Nephron (organoid): ENCODE data around the gene NIFK.
"Not testable (repeated sequence)": the region's sequence is repeated elsewhere in the genome, so short reads cannot be mapped to it uniquely, and the experiment has no call there.

ENCODE experiments used
- H3K27ac Mint-ChIP-seq, 3 experiments: 2 replicates each; pipeline ENCODE4 v1.8.0; 2020; ENCODE audit warnings: mixed read lengths in 3 of 3, mild to moderate bottlenecking in 2 of 3, moderate library complexity in 1 of 3
- H3K27me3 Mint-ChIP-seq: 2 replicates; pipeline ENCODE4 v1.8.0; 2021; ENCODE audit warnings: low read depth, mild to moderate bottlenecking, moderate library complexity, mixed read lengths
- H3K36me3 Mint-ChIP-seq: 2 replicates; pipeline ENCODE4 v1.8.0; 2020; ENCODE audit warnings: low read depth, mixed read lengths
- H3K4me1 Mint-ChIP-seq: 2 replicates; pipeline ENCODE4 v1.8.0; 2020; ENCODE audit warnings: mixed read lengths
- H3K4me3 Mint-ChIP-seq, 3 experiments: 2 replicates each; pipeline ENCODE4 v1.8.0; 2020; ENCODE audit warnings: mild to moderate bottlenecking in 3 of 3, mixed read lengths in 3 of 3, moderate library complexity in 2 of 3
- H3K9me3 Mint-ChIP-seq: 2 replicates; pipeline ENCODE4 v1.8.0; 2020; ENCODE audit warnings: mixed read lengths
- TF ChIP-seq, protein P1 (sequence below), 3 experiments: fragments of 200-600 bp; sonication (generic); IDR thresholded peaks; one replicate each; pipeline ENCODE4 v1.5.0; 2021; ENCODE audit warnings: antibody characterized with exemption in 3 of 3; ENCODE audit not compliant: unreplicated experiment in 3 of 3

NIFK gene

DNA sequence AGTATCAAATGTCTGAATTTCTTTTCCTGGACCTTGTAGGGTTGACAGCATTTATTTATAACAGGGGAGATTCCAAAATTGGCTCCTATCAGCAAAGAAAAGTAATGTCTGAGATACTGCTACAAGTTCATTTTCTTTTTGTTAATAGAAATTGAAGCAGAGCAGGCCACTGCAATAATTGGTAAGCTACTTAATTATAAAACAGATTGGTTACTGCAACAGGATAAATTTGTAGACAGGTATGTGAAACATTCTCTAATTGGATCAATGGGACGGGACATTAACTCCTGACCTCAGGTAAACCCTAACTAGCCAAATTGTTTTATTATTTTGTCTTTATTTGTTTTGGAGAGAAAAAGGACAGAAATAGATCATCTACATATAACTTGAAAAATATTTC, 20.5 kb downstream of the NIFK start:
- Mint-ChIP-seq H3K27me3 (no peaks in the 10 kb centered on the region), H3K9me3 (no peaks in the 10 kb centered on the region), H3K27ac (peak overlapping the region in 2 of 3 experiments; percentile 49 to 57), H3K4me1 (peaks cover 8% of the 10 kb centered on the region), H3K4me3 (peak overlapping the region in 1 of 3 experiments; percentile 10), H3K36me3 (no peaks in the 10 kb centered on the region)
- TF ChIP-seq, protein P1, sequence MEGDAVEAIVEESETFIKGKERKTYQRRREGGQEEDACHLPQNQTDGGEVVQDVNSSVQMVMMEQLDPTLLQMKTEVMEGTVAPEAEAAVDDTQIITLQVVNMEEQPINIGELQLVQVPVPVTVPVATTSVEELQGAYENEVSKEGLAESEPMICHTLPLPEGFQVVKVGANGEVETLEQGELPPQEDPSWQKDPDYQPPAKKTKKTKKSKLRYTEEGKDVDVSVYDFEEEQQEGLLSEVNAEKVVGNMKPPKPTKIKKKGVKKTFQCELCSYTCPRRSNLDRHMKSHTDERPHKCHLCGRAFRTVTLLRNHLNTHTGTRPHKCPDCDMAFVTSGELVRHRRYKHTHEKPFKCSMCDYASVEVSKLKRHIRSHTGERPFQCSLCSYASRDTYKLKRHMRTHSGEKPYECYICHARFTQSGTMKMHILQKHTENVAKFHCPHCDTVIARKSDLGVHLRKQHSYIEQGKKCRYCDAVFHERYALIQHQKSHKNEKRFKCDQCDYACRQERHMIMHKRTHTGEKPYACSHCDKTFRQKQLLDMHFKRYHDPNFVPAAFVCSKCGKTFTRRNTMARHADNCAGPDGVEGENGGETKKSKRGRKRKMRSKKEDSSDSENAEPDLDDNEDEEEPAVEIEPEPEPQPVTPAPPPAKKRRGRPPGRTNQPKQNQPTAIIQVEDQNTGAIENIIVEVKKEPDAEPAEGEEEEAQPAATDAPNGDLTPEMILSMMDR (IDR thresholded peaks at IDR 0.05; ENCODE audit: unreplicated experiment in 3 of 3) = no peak

DNA sequence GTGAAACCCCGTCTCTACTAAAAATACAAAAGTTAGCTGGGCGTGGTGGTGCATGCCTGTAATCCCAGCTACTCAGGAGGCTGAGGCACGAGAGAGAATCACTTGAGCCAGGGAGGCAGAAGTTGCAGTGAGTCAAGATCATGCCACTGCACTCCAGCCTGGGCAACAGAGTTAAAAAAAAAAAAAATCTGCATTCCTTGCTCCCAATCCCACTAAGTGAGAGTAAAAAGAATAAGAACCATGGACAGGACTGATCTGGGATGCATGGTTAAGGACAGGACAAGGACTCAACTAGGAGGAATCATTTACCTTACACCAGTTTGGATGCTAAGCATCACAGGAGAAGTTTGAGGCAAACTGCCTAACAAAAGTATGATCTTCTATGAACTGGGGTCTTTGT, 25.2 kb downstream of the NIFK start:
- H3K27ac Mint-ChIP-seq, H3K27me3 Mint-ChIP-seq, H3K36me3 Mint-ChIP-seq, H3K9me3 Mint-ChIP-seq, H3K4me3 Mint-ChIP-seq: not testable (repeated sequence)
- peaks cover 15% of the 10 kb centered on the region for H3K4me1 Mint-ChIP-seq

- Mint-ChIP-seq H3K4me1 (peaks cover 8% of the 10 kb centered on the region), H3K27me3 (no peaks in the 10 kb centered on the region)
- TF ChIP-seq, protein P1 (IDR thresholded peaks at IDR 0.05; ENCODE audit: unreplicated experiment in 3 of 3) = no peak
Observed at GRCh38 chr2:121710470-121711170, 26.1 kb downstream of the NIFK start.

GRCh38 chr2:121709776-121710469, 26.8 kb downstream of the NIFK start:
- Mint-ChIP-seq H3K9me3 (no peaks in the 10 kb centered on the region), H3K4me3 (no peak overlapping the region), H3K27me3 (no peaks in the 10 kb centered on the region), H3K36me3 (no peaks in the 10 kb centered on the region), H3K27ac (peak overlapping the region in 2 of 3 experiments; percentile 37 to 82), H3K4me1 (peaks cover 8% of the 10 kb centered on the region)
- TF ChIP-seq, protein P1 (IDR thresholded peaks at IDR 0.05; ENCODE audit: unreplicated experiment in 3 of 3) = no peak

More at GRCh38 chr2:121710470-121711170, 26.1 kb downstream of the NIFK start:
- H3K27ac Mint-ChIP-seq = peak overlapping the region in 1 of 3 experiments; percentile 82
- no peak overlapping the region for H3K4me3 Mint-ChIP-seq
- H3K9me3 Mint-ChIP-seq = no peaks in the 10 kb centered on the region
- H3K36me3 Mint-ChIP-seq = no peaks in the 10 kb centered on the region

DNA sequence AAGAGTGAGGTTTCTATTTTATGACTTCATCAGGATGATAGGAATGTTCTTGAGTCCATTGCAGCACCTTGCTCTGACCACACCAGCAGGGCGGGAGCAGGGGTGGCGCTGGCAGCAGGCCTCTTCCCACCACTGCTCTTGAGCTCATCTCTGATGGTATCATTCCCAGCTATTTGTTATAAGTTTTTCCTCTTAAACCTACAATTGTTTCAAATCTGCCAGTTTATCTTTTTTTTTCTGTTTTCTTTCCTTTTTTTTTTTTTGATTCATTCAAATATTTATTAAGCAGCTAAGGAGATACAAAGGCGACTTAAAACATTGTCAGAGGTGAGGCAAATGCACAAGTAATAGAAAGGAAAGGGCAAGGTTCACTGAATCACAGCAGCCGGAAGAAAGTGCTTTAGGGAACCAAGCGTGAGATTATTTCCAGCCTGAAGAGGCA, 28.7 kb downstream of the NIFK start:
- H3K4me3 Mint-ChIP-seq = no peak overlapping the region
- no peaks in the 10 kb centered on the region for H3K36me3 Mint-ChIP-seq

DNA sequence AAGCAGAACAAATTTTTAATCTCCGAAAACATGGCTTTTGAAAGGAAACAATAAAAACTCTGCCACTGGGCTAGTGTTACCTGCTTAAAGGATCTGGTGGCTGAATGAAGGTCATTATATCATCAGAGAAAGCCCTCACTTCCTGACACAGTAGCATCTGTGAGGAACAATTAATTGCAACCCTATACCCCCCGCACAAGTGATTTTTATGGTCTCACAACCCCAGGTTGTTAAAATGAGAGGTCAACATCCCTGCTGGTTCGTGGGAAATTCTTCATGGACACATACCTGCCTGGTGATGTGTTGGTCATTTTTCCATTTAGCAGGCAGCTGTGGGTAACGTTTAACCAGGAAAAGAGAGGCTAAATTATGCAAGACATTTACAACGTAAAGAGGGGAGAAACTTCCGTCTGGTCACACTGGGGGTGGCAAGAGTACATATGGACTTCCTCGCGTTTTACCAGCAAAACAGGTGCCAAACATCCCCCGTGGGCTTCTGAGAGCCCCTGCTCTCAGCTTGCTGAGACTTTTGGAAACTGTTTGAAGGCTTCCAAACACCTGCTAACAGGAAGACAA, 29.2 kb downstream of the NIFK start:
- H3K9me3 Mint-ChIP-seq = no peaks in the 10 kb centered on the region
- TF ChIP-seq, protein P1 (IDR thresholded peaks at IDR 0.05; ENCODE audit: unreplicated experiment in 3 of 3) = no peak
- no peaks in the 10 kb centered on the region for H3K27me3 Mint-ChIP-seq
- no peak overlapping the region for H3K4me3 Mint-ChIP-seq
- H3K27ac Mint-ChIP-seq = peak overlapping the region; percentile 87 to 96 (median 94)
- peaks cover 8% of the 10 kb centered on the region for H3K4me1 Mint-ChIP-seq
- H3K36me3 Mint-ChIP-seq = no peaks in the 10 kb centered on the region

More for the DNA sequence above, 28.7 kb downstream of the NIFK start:
- H3K4me1 Mint-ChIP-seq = peaks cover 8% of the 10 kb centered on the region
- TF ChIP-seq, protein P1 (IDR thresholded peaks at IDR 0.05; ENCODE audit: unreplicated experiment in 3 of 3) = no peak
- no peaks in the 10 kb centered on the region for H3K27me3 Mint-ChIP-seq
- H3K27ac Mint-ChIP-seq = peak overlapping the region; percentile 87 to 96 (median 94)
- no peaks in the 10 kb centered on the region for H3K9me3 Mint-ChIP-seq
